SJSA1 (cell line): ENCODE results near the gene NANP. TPM values are rescaled to one million over a fixed set of nuclear protein-coding genes. Genes with fewer than 3 reads are reported as not detected.
"Not testable (repeated sequence)": the region's sequence is repeated elsewhere in the genome, so short reads cannot be mapped to it uniquely, and the experiment has no call there.

Source experiments
- DNase-seq, 2 experiments: peaks; one replicate each; pipeline ENCODE4 v3.0.0-alpha.2; 2015 to 2020; ENCODE audit warnings: low spot score in 2 of 2, low read depth in 1 of 2
- H3K27ac ChIP-seq: fragments of 250-450 bp; sonication (Bioruptor Pico); 2 replicates; pipeline ENCODE4 v1.5.1; 2020; ENCODE audit warnings: mild to moderate bottlenecking, moderate library complexity
- H3K27me3 ChIP-seq: fragments of 250-450 bp; sonication (Bioruptor Pico); replicated peaks from 2 replicates; pipeline ENCODE4 v1.5.1; 2020; ENCODE audit warnings: mild to moderate bottlenecking, moderate library complexity
- H3K36me3 ChIP-seq: fragments of 250-450 bp; sonication (Bioruptor Pico); 2 replicates; pipeline ENCODE4 v1.5.1; 2020; ENCODE audit warnings: mild to moderate bottlenecking
- H3K4me1 ChIP-seq: fragments of 250-450 bp; sonication (Bioruptor Pico); replicated peaks from 2 replicates; pipeline ENCODE4 v1.6.1; 2021; ENCODE audit warnings: mild to moderate bottlenecking
- H3K4me3 ChIP-seq: fragments of 250-450 bp; sonication (Bioruptor Pico); 2 replicates; pipeline ENCODE4 v1.5.1; 2020; ENCODE audit warnings: mild to moderate bottlenecking
- H3K9me3 ChIP-seq: fragments of 250-450 bp; sonication (Bioruptor Pico); replicated peaks from 2 replicates; pipeline ENCODE4 v1.5.1; 2020; ENCODE audit warnings: mild to moderate bottlenecking
- total RNA-seq: library from RNA; depleted of rRNA; stranded (reverse); fragments of >200 nt; shearing (Covaris generic); gene quantifications from 2 replicates; pipeline ENCODE4 v1.2.3, GENCODE V29; 2014

NANP gene
- total RNA-seq, 1 experiment from 2014 or later, result 9.8 TPM

DNA sequence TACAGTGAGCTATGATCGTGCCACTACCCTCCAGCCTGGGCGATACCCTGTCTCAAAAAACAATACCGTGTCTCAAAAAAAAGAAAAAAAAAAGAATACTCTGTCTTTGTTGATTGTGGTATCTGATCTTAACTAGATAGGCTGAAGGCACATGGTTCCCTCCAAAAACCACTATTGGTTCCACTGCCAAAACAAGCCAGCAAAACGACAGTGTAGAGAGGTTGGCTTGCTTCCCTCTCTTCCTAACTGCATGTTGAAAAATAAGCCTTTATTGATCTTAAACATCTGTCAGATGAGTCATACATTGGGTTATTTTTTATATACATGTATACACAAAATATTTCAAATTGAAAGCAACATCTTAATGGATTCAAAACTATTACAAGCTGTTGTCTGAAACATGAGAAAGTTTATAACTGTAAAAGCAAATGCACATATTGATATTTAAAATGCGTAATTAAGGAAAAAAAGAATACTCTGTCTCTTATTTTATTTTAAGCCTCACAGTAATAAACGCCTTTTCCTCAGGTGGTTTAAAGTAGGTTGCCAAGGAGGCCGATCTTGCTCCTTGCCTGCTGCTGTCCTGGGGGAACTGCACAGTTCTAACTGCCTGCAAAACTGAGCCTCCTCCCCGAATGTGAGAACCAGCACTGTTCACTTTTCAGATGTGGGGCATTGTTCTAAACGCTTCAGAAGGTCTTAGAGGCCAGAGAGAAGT lies 31.5 kb downstream of the NANP start:
- DNase-seq, result no peak
- no peak overlapping the region for H3K4me3 ChIP-seq
- H3K9me3 ChIP-seq, result no peaks in the 10 kb centered on the region
- no peaks in the 10 kb centered on the region for H3K36me3 ChIP-seq
- H3K4me1 ChIP-seq, result no peaks in the 10 kb centered on the region
- H3K27ac ChIP-seq, result no peak overlapping the region
- H3K27me3 ChIP-seq, result no peaks in the 10 kb centered on the region

DNA sequence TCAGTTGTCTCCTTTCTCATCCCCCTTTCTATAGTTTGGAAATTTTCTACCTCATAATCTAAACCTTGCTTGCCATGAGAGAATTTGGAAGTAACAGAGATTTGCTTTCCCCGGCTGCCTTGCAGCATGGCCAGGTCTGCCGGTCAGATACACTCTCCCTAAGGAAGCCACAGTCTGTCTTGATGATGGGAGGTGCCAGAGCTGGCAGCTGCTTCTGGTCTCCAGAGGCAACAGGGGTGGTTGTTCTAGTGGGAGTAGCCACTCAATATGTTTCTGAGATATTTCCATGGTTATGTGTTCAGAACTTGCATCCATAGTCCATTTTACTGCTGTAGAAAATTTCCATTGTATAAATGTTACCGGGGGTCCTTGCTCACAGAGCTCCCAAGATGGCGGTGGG lies 33.0 kb downstream of the NANP start:
- not testable (repeated sequence) for DNase-seq, H3K9me3 ChIP-seq, H3K4me1 ChIP-seq, H3K27me3 ChIP-seq, H3K27ac ChIP-seq, H3K36me3 ChIP-seq, H3K4me3 ChIP-seq

DNA sequence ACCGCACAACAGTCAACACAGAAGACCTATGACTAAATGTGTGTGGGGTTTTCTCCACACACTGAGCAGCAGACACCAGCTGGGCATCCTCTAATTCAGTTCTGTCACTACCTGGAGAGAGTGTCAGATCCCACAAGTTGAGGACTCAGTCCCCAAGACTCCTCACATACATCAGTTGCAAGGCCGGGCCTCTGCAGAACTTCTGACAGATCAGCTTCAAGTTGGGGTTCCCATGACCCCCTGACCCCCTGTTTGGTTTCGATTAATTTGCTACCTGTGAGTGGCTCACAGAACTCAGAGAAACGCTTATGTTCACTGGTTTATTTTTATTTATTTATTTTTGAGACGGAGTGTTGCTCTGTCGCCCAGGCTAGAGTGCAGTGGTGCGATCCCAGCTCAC lies 35.3 kb downstream of the NANP start:
- Histone ChIP-seq H3K36me3 (peaks cover 5% of the 10 kb centered on the region), H3K4me3 (no peak overlapping the region), H3K4me1 (peaks cover 13% of the 10 kb centered on the region), H3K9me3 (peaks cover 4% of the 10 kb centered on the region; the same call in 1 of the 2 replicates), H3K27me3 (no peaks in the 10 kb centered on the region), H3K27ac (no peak overlapping the region)
- no peak for DNase-seq

DNA sequence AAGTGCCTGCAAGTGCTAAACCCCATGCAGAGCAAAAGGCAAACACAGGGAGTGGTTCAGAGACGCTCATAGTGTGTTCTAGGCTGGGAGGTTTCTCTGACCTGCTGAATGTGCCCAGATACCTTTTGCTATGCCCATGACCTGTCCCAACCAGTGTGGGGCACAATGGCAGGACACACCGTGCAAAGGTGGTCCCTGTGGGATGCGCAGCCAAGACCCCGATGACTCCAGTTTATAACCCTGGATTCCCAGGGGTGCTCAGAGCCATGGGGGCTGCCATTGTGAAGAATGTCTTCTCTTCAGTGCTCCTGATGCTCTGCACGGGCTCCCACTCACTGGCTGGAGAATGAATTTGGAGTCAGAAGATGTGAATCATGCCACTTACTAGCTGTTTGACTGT lies 36.3 kb downstream of the NANP start:
- Histone ChIP-seq H3K27me3 (no peaks in the 10 kb centered on the region), H3K4me1 (peaks cover 13% of the 10 kb centered on the region), H3K27ac (no peak overlapping the region), H3K4me3 (no peak overlapping the region), H3K36me3 (peaks cover 5% of the 10 kb centered on the region), H3K9me3 (peaks cover 4% of the 10 kb centered on the region; the same call in 1 of the 2 replicates)
- DNase-seq, result no peak

GRCh38 chr20:25586877-25587276 lies 36.9 kb downstream of the NANP start:
- DNase-seq, result no peak
- H3K36me3 ChIP-seq, result peaks cover 5% of the 10 kb centered on the region

GRCh38 chr20:25584905-25585704 lies 38.7 kb downstream of the NANP start, which contains the start of gene NINL:
NINL (minus strand) TSS chr20:25585531; CDS start chr20:25526587, 58,944 bp downstream.
- no peaks in the 10 kb centered on the region for H3K27me3 ChIP-seq
- peak; percentile 73 to 82 for DNase-seq
- H3K4me3 ChIP-seq, result peak within 1 kb of the TSS; percentile 94
- H3K9me3 ChIP-seq, result peaks cover 4% of the 10 kb centered on the region; the same call in 1 of the 2 replicates
- peak within 1 kb of the TSS; percentile 69 for H3K27ac ChIP-seq
- H3K36me3 ChIP-seq, result peaks cover 11% of the 10 kb centered on the region
- H3K4me1 ChIP-seq, result peaks cover 13% of the 10 kb centered on the region

More at GRCh38 chr20:25586877-25587276, 36.9 kb downstream of the NANP start:
- Histone ChIP-seq H3K4me1 (peaks cover 13% of the 10 kb centered on the region), H3K27me3 (no peaks in the 10 kb centered on the region), H3K27ac (no peak overlapping the region), H3K4me3 (no peak overlapping the region), H3K9me3 (peaks cover 4% of the 10 kb centered on the region; the same call in 1 of the 2 replicates)

GRCh38 chr20:25583607-25584006 lies 40.2 kb downstream of the NANP start:
- Histone ChIP-seq H3K36me3 (peaks cover 20% of the 10 kb centered on the region), H3K4me1 (peaks cover 13% of the 10 kb centered on the region)
- not testable (repeated sequence) for H3K9me3 ChIP-seq, H3K4me3 ChIP-seq, H3K27me3 ChIP-seq, H3K27ac ChIP-seq, DNase-seq

DNA sequence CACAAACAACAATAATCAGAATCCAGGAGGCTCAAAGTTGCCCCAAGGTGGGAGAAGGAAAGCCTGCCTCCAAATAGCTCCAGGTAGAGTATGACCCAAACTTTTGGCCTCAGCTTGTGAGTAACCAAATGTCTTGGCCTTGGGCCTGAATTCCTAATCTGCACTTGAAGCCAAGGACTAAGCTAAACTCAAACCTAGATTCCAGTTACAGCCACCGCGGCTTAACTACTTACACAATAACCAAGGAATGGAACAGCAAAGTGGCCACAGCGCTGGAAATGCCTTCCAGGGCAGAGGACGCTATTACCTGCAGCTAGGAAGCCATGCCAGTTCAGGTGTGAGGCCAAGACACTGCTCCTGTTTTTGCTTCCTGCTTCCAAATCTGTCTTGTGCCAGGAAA lies 43.1 kb downstream of the NANP start:
- Histone ChIP-seq H3K4me1 (peaks cover 13% of the 10 kb centered on the region), H3K4me3 (no peak overlapping the region), H3K9me3 (peaks cover 4% of the 10 kb centered on the region; the same call in 1 of the 2 replicates), H3K27ac (no peak overlapping the region), H3K27me3 (no peaks in the 10 kb centered on the region), H3K36me3 (peaks cover 23% of the 10 kb centered on the region)
- no peak for DNase-seq

GRCh38 chr20:25579081-25579770 lies 44.6 kb downstream of the NANP start:
- DNase-seq, result no peak
- Histone ChIP-seq H3K4me3 (no peak overlapping the region), H3K9me3 (no peaks in the 10 kb centered on the region), H3K27me3 (no peaks in the 10 kb centered on the region), H3K36me3 (peaks cover 18% of the 10 kb centered on the region), H3K27ac (no peak overlapping the region), H3K4me1 (peaks cover 3% of the 10 kb centered on the region)

GRCh38 chr20:25576783-25577530 lies 46.9 kb downstream of the NANP start:
- no peaks in the 10 kb centered on the region for H3K27me3 ChIP-seq
- H3K9me3 ChIP-seq, result no peaks in the 10 kb centered on the region
- no peak overlapping the region for H3K27ac ChIP-seq
- no peak for DNase-seq
- no peak overlapping the region for H3K4me3 ChIP-seq
- peaks cover 18% of the 10 kb centered on the region for H3K36me3 ChIP-seq
- H3K4me1 ChIP-seq, result no peaks in the 10 kb centered on the region; the same call in 1 of the 2 replicates

DNA sequence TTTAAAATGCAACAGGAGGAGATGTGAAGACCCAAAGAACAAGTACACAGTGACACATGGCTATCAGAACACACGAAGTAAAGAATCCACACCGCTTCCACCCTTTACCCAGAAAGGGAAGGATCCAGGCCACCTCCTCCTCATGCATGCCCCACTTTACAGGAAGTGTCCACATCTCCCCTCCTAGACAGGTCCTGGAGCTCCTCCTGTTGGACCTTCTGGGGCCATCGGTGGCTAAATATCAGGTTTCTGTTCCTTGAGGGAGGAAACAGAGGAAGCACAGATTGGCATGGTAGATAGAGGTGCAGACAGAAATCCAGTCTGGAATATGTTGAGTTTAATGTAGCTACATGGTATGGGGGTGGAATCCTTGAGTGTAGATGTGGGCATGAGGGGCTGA lies 49.4 kb downstream of the NANP start:
- Histone ChIP-seq H3K4me3 (no peak overlapping the region), H3K9me3 (no peaks in the 10 kb centered on the region), H3K27me3 (no peaks in the 10 kb centered on the region), H3K36me3 (peaks cover 11% of the 10 kb centered on the region), H3K27ac (no peak overlapping the region), H3K4me1 (no peaks in the 10 kb centered on the region; the same call in 1 of the 2 replicates)
- DNase-seq, result peak in 1 of 2 experiments; percentile 25

GRCh38 chr20:25573288-25574251 lies 50.2 kb downstream of the NANP start:
- no peak overlapping the region for H3K27ac ChIP-seq
- H3K4me3 ChIP-seq, result no peak overlapping the region
- H3K27me3 ChIP-seq, result no peaks in the 10 kb centered on the region
- no peak for DNase-seq
- 0 out of 2 replicates have a peak, but pooled peaks cover 6% of the 10 kb centered on the region for H3K36me3 ChIP-seq
- H3K9me3 ChIP-seq, result no peaks in the 10 kb centered on the region
- H3K4me1 ChIP-seq, result no peaks in the 10 kb centered on the region; the same call in 1 of the 2 replicates
